SU-DHL-6 (cell line): ENCODE measurements around the gene SLC38A1.

Experiments
- EZH2phosphoT487 ChIP-seq: fragments of 200-600 bp; sonication (generic), shearing (Covaris generic); conservative IDR thresholded peaks from 2 replicates; pipeline ENCODE4 v1.6.1; 2018; ENCODE audit warnings: mild to moderate bottlenecking, antibody characterized with exemption, low read length, moderate library complexity, mixed read lengths
- TF ChIP-seq, protein P1 (sequence below): fragments of 200-600 bp; sonication (generic); IDR thresholded peaks from one replicate; pipeline ENCODE4 v1.5.1; 2017; ENCODE audit warnings: antibody characterized with exemption, mild to moderate bottlenecking, low read length, moderate library complexity; ENCODE audit not compliant: insufficient read depth, poor library complexity, severe bottlenecking

DNA sequence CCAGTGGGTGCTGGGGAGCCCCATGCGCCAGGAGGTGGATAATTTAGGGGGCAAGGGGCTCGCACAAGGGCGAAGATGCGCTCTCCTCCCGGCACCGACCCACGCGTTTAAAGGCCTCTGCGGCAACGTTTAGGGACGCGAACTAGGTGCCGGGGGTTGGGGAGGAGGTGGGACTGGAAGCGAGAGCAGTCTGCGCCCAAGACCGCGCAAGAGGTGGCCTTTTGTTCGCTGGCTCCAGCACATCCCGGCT lies 1.3 kb downstream of the SLC38A1 start:
- TF ChIP-seq, protein P1, sequence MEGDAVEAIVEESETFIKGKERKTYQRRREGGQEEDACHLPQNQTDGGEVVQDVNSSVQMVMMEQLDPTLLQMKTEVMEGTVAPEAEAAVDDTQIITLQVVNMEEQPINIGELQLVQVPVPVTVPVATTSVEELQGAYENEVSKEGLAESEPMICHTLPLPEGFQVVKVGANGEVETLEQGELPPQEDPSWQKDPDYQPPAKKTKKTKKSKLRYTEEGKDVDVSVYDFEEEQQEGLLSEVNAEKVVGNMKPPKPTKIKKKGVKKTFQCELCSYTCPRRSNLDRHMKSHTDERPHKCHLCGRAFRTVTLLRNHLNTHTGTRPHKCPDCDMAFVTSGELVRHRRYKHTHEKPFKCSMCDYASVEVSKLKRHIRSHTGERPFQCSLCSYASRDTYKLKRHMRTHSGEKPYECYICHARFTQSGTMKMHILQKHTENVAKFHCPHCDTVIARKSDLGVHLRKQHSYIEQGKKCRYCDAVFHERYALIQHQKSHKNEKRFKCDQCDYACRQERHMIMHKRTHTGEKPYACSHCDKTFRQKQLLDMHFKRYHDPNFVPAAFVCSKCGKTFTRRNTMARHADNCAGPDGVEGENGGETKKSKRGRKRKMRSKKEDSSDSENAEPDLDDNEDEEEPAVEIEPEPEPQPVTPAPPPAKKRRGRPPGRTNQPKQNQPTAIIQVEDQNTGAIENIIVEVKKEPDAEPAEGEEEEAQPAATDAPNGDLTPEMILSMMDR = no peak
- no peak for TF ChIP-seq EZH2phosphoT487
